Panc1 (cell line): ENCODE measurements around the gene ADSL. TPM values are rescaled to one million over a fixed set of nuclear protein-coding genes. Genes with fewer than 3 reads are reported as not detected.

ENCODE experiments used
- ATAC-seq: fragments of 200-7000 bp; cut with Tn5 transposase; 2 replicates; pipeline ENCODE4 v1.9.1; 2020; ENCODE audit warnings: mild to moderate bottlenecking, moderate library complexity
- BruUV-seq: library from RNA; stranded (reverse); fragments of 400-500 nt; replicated peaks from 2 replicates; lab custom pipeline; 2021; lab: Mats Ljungman, UMichigan
- CTCF ChIA-PET: fragments of 300-600 bp; sonication (Branson Sonifier 250); formaldehyde crosslinking; loops from one replicate; lab custom pipeline; 2022; ENCODE audit warnings: antibody characterized with exemption; lab: Charles Lee
- POLR2A ChIA-PET: fragments of 300-600 bp; sonication (Branson Sonifier 250); formaldehyde crosslinking; loops from one replicate; lab custom pipeline; 2022; ENCODE audit warnings: antibody characterized with exemption; lab: Charles Lee
- DNase-seq: peaks from one replicate; pipeline ENCODE4 v3.0.0-alpha.2; 2010; ENCODE audit warnings: low read depth, low spot score
- H3K27ac ChIP-seq: 2 replicates; pipeline ENCODE4 v1.5.1; 2011; ENCODE audit warnings: mild to moderate bottlenecking, low read length, inconsistent platforms
- H3K27me3 ChIP-seq: fragments of 200-500 bp; sonication (Bioruptor generic); 2 replicates; pipeline ENCODE4 v1.6.0; 2014; ENCODE audit warnings: low read length, inconsistent platforms; ENCODE audit not compliant: control insufficient read depth, insufficient read depth
- H3K36me3 ChIP-seq: fragments of 200-500 bp; sonication (Bioruptor generic); 2 replicates; pipeline ENCODE4 v1.5.1; 2014; ENCODE audit warnings: inconsistent platforms, mild to moderate bottlenecking, low read length, moderate library complexity; ENCODE audit not compliant: control insufficient read depth, insufficient read depth
- H3K4me1 ChIP-seq: 2 replicates; pipeline ENCODE4 v1.5.1; 2011; ENCODE audit warnings: inconsistent platforms, mild to moderate bottlenecking, low read length, moderate library complexity; ENCODE audit not compliant: control insufficient read depth, insufficient read depth
- H3K4me3 ChIP-seq, 2 experiments: 2 replicates each; pipeline ENCODE4 v1.5.1; 2011 to 2012; ENCODE audit warnings: low read depth in 2 of 2, low read length in 2 of 2, mild to moderate bottlenecking in 2 of 2, inconsistent platforms in 1 of 2, moderate library complexity in 1 of 2
- H3K9me3 ChIP-seq: fragments of 200-500 bp; sonication (Bioruptor generic); 2 replicates; pipeline ENCODE4 v1.5.1; 2014; ENCODE audit warnings: low read depth, mild to moderate bottlenecking, inconsistent platforms, low read length, moderate library complexity; ENCODE audit not compliant: control insufficient read depth, insufficient read depth
- POLR2AphosphoS5 ChIP-seq: IDR thresholded peaks from 2 replicates; pipeline ENCODE4 v1.6.1; 2012; ENCODE audit warnings: mild to moderate bottlenecking, low read depth, low read length, moderate library complexity
- SIN3A ChIP-seq: IDR thresholded peaks from 2 replicates; pipeline ENCODE4 v1.6.1; 2012; ENCODE audit warnings: low read depth, mild to moderate bottlenecking, low read length, moderate library complexity, borderline replicate concordance; ENCODE audit not compliant: insufficient read depth
- TCF7L2 ChIP-seq: IDR thresholded peaks from 2 replicates; pipeline ENCODE4 v1.6.1; 2011; ENCODE audit warnings: mild to moderate bottlenecking, low read depth, low read length, inconsistent platforms
- in situ Hi-C: cut with HindIII; loops from 2 replicates; pipeline ENCODE4 v1.10.0; 2016; ENCODE audit warnings: low sequenced_read_pairs, low pct_unique_long_range_greater_than_20kb
- intact Hi-C: fragments of 100-400 bp; cut with micrococcal nuclease; formaldehyde crosslinking; loops from one replicate; pipeline ENCODE4 v1.10.0; 2022; ENCODE audit not compliant: unreplicated experiment
- total RNA-seq: library from RNA; stranded (reverse); gene quantifications from one replicate; pipeline ENCODE4 v1.2.1, GENCODE V29; 2021; ENCODE audit not compliant: unreplicated experiment
- TF ChIP-seq, protein P1 (sequence below): fragments of 450-650 bp; IDR thresholded peaks from 2 replicates; pipeline ENCODE4 v1.5.1; 2017; ENCODE audit warnings: mild to moderate bottlenecking
- TF ChIP-seq, protein P2 (sequence below), 2 experiments: IDR thresholded peaks; 2 replicates each; pipeline ENCODE4 v1.6.1; 2011 to 2012; ENCODE audit warnings: low read depth in 2 of 2, control low read depth in 1 of 2, low read length in 1 of 2, mild to moderate bottlenecking in 1 of 2, moderate library complexity in 1 of 2; ENCODE audit not compliant: insufficient read depth in 1 of 2

Gene ADSL
- total RNA-seq, 1 experiment from 2014 or later = 107 TPM

DNA sequence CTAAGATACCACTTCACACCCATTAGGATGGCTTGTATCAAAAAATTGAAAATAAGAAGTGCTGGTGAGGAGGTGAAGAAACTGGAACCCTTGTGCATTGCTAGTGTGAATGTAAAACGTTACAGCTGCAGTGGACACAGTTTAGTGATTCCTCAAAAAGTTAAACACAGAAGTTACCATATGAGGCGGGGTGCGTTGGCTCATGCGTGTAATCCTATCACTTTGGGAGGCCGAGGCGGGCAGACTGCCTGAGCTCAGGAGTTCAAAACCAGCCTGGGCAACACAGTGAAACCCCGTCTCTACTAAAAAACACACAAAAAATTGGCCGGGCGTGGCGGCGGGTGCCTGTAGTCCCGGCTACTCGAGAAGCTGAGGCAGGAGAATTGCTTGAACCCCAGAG lies 67.6 kb downstream of the ADSL start:
- Histone ChIP-seq H3K27me3 (no peaks in the 10 kb centered on the region), H3K9me3 (no peaks in the 10 kb centered on the region), H3K36me3 (no peaks in the 10 kb centered on the region; the same call in 1 of the 2 replicates), H3K4me1 (no peaks in the 10 kb centered on the region), H3K4me3 (no peak overlapping the region), H3K27ac (no peak overlapping the region)
- ATAC-seq (no peak), DNase-seq (no peak)
- ChIA-PET CTCF (no interaction called here), POLR2A (no interaction called here)
- BruUV-seq = no TSS peak
- intact Hi-C loops = no loop called here
- in situ Hi-C loops = no loop called here
- TF ChIP-seq, protein P1, sequence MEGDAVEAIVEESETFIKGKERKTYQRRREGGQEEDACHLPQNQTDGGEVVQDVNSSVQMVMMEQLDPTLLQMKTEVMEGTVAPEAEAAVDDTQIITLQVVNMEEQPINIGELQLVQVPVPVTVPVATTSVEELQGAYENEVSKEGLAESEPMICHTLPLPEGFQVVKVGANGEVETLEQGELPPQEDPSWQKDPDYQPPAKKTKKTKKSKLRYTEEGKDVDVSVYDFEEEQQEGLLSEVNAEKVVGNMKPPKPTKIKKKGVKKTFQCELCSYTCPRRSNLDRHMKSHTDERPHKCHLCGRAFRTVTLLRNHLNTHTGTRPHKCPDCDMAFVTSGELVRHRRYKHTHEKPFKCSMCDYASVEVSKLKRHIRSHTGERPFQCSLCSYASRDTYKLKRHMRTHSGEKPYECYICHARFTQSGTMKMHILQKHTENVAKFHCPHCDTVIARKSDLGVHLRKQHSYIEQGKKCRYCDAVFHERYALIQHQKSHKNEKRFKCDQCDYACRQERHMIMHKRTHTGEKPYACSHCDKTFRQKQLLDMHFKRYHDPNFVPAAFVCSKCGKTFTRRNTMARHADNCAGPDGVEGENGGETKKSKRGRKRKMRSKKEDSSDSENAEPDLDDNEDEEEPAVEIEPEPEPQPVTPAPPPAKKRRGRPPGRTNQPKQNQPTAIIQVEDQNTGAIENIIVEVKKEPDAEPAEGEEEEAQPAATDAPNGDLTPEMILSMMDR = no peak
- TF ChIP-seq TCF7L2 = no peak
- TF ChIP-seq SIN3A = no peak
- TF ChIP-seq, protein P2, sequence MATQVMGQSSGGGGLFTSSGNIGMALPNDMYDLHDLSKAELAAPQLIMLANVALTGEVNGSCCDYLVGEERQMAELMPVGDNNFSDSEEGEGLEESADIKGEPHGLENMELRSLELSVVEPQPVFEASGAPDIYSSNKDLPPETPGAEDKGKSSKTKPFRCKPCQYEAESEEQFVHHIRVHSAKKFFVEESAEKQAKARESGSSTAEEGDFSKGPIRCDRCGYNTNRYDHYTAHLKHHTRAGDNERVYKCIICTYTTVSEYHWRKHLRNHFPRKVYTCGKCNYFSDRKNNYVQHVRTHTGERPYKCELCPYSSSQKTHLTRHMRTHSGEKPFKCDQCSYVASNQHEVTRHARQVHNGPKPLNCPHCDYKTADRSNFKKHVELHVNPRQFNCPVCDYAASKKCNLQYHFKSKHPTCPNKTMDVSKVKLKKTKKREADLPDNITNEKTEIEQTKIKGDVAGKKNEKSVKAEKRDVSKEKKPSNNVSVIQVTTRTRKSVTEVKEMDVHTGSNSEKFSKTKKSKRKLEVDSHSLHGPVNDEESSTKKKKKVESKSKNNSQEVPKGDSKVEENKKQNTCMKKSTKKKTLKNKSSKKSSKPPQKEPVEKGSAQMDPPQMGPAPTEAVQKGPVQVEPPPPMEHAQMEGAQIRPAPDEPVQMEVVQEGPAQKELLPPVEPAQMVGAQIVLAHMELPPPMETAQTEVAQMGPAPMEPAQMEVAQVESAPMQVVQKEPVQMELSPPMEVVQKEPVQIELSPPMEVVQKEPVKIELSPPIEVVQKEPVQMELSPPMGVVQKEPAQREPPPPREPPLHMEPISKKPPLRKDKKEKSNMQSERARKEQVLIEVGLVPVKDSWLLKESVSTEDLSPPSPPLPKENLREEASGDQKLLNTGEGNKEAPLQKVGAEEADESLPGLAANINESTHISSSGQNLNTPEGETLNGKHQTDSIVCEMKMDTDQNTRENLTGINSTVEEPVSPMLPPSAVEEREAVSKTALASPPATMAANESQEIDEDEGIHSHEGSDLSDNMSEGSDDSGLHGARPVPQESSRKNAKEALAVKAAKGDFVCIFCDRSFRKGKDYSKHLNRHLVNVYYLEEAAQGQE (IDR thresholded peaks at IDR 0.05; ENCODE audit: insufficient read depth in 1 of 2, low read depth in 2 of 2, low read length in 1 of 2) = no peak
- no peak for TF ChIP-seq POLR2AphosphoS5

DNA sequence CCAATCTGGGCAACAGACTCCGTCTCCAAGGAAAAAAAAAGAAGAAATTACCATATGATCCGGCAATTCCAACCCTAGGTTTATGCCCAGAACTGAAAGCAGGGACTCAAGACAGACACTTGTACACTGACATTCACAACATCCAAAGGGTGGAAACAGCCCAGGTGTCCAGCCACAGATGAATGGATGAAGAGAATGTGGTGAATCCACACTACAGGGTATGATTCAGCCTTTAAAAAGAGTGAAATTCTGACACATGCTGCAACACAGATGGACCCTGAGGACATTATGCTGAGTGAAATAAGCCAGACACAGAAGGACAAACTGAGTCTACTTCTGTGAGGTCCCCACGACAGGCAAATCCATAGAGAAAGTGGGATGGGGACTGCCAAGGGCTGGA lies 68.0 kb downstream of the ADSL start:
- H3K36me3 ChIP-seq = no peaks in the 10 kb centered on the region; the same call in 1 of the 2 replicates
- no peaks in the 10 kb centered on the region for H3K27me3 ChIP-seq
- no TSS peak for BruUV-seq
- DNase-seq (no peak), ATAC-seq (no peak)
- no peak overlapping the region for H3K4me3 ChIP-seq
- CTCF ChIA-PET = no interaction called here
- intact Hi-C loops = no loop called here
- in situ Hi-C loops = no loop called here
- H3K4me1 ChIP-seq = no peaks in the 10 kb centered on the region
- POLR2A ChIA-PET = no interaction called here
- H3K27ac ChIP-seq = no peak overlapping the region
- TF ChIP-seq, protein P2 (IDR thresholded peaks at IDR 0.05; ENCODE audit: insufficient read depth in 1 of 2, low read depth in 2 of 2, low read length in 1 of 2) = no peak
- no peak for TF ChIP-seq SIN3A
- TF ChIP-seq, protein P1 = no peak
- H3K9me3 ChIP-seq = no peaks in the 10 kb centered on the region
